Activated CD4-positive, alpha-beta T cell treated with anti-CD3 and anti-CD28 coated beads for 36 hours (primary cell): ENCODE measurements around the gene CYSRT1. TPM values are rescaled to one million over a fixed set of nuclear protein-coding genes. Genes with fewer than 3 reads are reported as not detected.

Experiments used
- ATAC-seq: fragments of 200-7000 bp; cut with Tn5 transposase; one replicate; pipeline ENCODE4 v1.10.0; 2021; ENCODE audit warnings: mild to moderate bottlenecking, moderate library complexity
- CTCF ChIA-PET: fragments of 350-600 bp; sonication (Branson Sonifier 250); formaldehyde crosslinking; loops from one replicate; lab custom pipeline; 2021; ENCODE audit warnings: antibody characterized with exemption; lab: Charles Lee
- POLR2A ChIA-PET: fragments of 350-600 bp; sonication (Branson Sonifier 250); formaldehyde crosslinking; loops from one replicate; lab custom pipeline; 2021; ENCODE audit warnings: antibody characterized with exemption, inconsistent platforms; lab: Charles Lee
- DNase-seq: peaks from one replicate; pipeline ENCODE4 v3.0.0-alpha.2; 2020
- H3K27ac Mint-ChIP-seq: one replicate; pipeline ENCODE4 v1.8.0; 2021; ENCODE audit warnings: mixed read lengths
- H3K27me3 Mint-ChIP-seq: one replicate; pipeline ENCODE4 v1.8.0; 2021; ENCODE audit warnings: mixed read lengths
- H3K36me3 Mint-ChIP-seq: one replicate; pipeline ENCODE4 v1.8.0; 2021; ENCODE audit warnings: low read depth, mixed read lengths
- H3K4me1 Mint-ChIP-seq: one replicate; pipeline ENCODE4 v1.8.0; 2021; ENCODE audit warnings: mixed read lengths
- H3K4me3 Mint-ChIP-seq: one replicate; pipeline ENCODE4 v1.8.0; 2021; ENCODE audit warnings: mild to moderate bottlenecking, moderate library complexity, mixed read lengths
- H3K9me3 Mint-ChIP-seq: one replicate; pipeline ENCODE4 v1.8.0; 2021; ENCODE audit warnings: low read depth, mixed read lengths
- intact Hi-C, 2 experiments: fragments of 100-400 bp; cut with DNase I in 1 of 2; cut with micrococcal nuclease in 1 of 2; formaldehyde crosslinking; loops; one replicate each; pipeline versions ENCODE4 v1.14.2 to v1.15.1; 2022 to 2024; cut with DNase I, micrococcal nuclease
- total RNA-seq, 2 experiments: library from RNA; stranded (reverse); gene quantifications; one replicate each; pipeline ENCODE4 v1.2.3, GENCODE V29; 2021

Gene CYSRT1
- total RNA-seq, 2 experiments from 2014 or later: 0.23 to 0.42 TPM

GRCh38 chr9:137200311-137201204 lies 24.4 kb upstream of the CYSRT1 start, which contains the start of gene TPRN:
Gene TPRN, minus strand, starts transcription at chr9:137200741. Its CDS starts 30 bp downstream, at chr9:137200711.
- peaks cover 1% of the 10 kb centered on the region for H3K36me3 Mint-ChIP-seq
- CTCF ChIA-PET: interaction anchor here (0.7 to 1.1 kb wide), 7 partner anchors 10 to 114 kb away, joined by 3 to 5 read pairs (median 4); partner anchors contain the start of genes MAN1B1, NELFB, RNF224 and TUBB4B

GRCh38 chr9:137201205-137201868 lies 23.6 kb upstream of the CYSRT1 start:
- DNase-seq: no peak
- intact Hi-C loops: loop anchor here in 1 of 2 experiments (5.0 kb wide), 1 partner anchor 314 kb away; the partner anchor contains the start of gene TRAF2
- CTCF ChIA-PET: interaction anchor here (0.7 to 1.3 kb wide), 9 partner anchors 10 to 115 kb away, joined by 3 to 5 read pairs (median 4); partner anchors contain the start of genes ANAPC2, MAN1B1, NELFB and RNF224

More at GRCh38 chr9:137200311-137201204, 24.4 kb upstream of the CYSRT1 start, which contains the start of gene TPRN:
- Mint-ChIP-seq H3K27ac (peak within 1 kb of the TSS; percentile 76), H3K9me3 (no peaks in the 10 kb centered on the region), H3K4me1 (peaks cover 29% of the 10 kb centered on the region), H3K4me3 (peak within 1 kb of the TSS; percentile 79), H3K27me3 (no peaks in the 10 kb centered on the region)
- intact Hi-C loops: loop anchor here (1.0 to 5.0 kb wide), 13 partner anchors 12 to 717 kb away; partner anchors contain the start of genes ANAPC2 (in 2 of the 2), SSNA1 (in 2 of the 2), ABCA2 (in 1 of the 2) and EXD3 (in 1 of the 2)
- ATAC-seq (peak; percentile 99), DNase-seq (peak; percentile 99)
- POLR2A ChIA-PET: interaction anchor here (0.5 to 1.2 kb wide), 7 partner anchors 12 to 425 kb away, joined by 3 to 8 read pairs (median 4); partner anchors contain the start of genes SSNA1 and TUBB4B

GRCh38 chr9:137202966-137203365 lies 22.0 kb upstream of the CYSRT1 start:
- no peak overlapping the region for H3K4me3 Mint-ChIP-seq
- H3K9me3 Mint-ChIP-seq: no peaks in the 10 kb centered on the region
- no peak overlapping the region for H3K27ac Mint-ChIP-seq
- POLR2A ChIA-PET: no interaction called here
- intact Hi-C loops: loop anchor here in 1 of 2 experiments (5.0 kb wide), 1 partner anchor 316 kb away; the partner anchor contains the start of gene TRAF2
- ATAC-seq (no peak), DNase-seq (no peak)
- no peaks in the 10 kb centered on the region for H3K27me3 Mint-ChIP-seq
- peaks cover 43% of the 10 kb centered on the region for H3K4me1 Mint-ChIP-seq
- H3K36me3 Mint-ChIP-seq: peaks cover 14% of the 10 kb centered on the region
- CTCF ChIA-PET: interaction anchor here (1.9 kb wide), 1 partner anchor 34 kb away, joined by 5 read pairs; no protein-coding TSS in a partner anchor

More at GRCh38 chr9:137201205-137201868, 23.6 kb upstream of the CYSRT1 start:
- H3K27ac Mint-ChIP-seq: peak overlapping the region; percentile 76
- H3K36me3 Mint-ChIP-seq: peaks cover 4% of the 10 kb centered on the region
- H3K4me3 Mint-ChIP-seq: peak overlapping the region; percentile 79
- H3K4me1 Mint-ChIP-seq: peaks cover 30% of the 10 kb centered on the region
- POLR2A ChIA-PET: interaction anchor here (0.5 to 1.2 kb wide), 7 partner anchors 12 to 424 kb away, joined by 3 to 8 read pairs (median 4); partner anchors contain the start of genes SSNA1 and TUBB4B
- no peaks in the 10 kb centered on the region for H3K27me3 Mint-ChIP-seq
- no peak for ATAC-seq
- H3K9me3 Mint-ChIP-seq: no peaks in the 10 kb centered on the region

- H3K4me3 Mint-ChIP-seq: peak overlapping the region; percentile 93
- CTCF ChIA-PET: interaction anchor here (0.6 to 2.4 kb wide), 5 partner anchors 18 to 363 kb away, joined by 3 to 11 read pairs (median 5); partner anchors contain the start of genes RNF208 and RNF224
- intact Hi-C loops: loop anchor here (1.0 to 5.0 kb wide), 9 partner anchors 15 to 317 kb away; partner anchors contain the start of genes TUBB4B (in 2 of the 2), ANAPC2 (in 1 of the 2), DPP7 (in 1 of the 2) and NELFB (in 1 of the 2)
- peak overlapping the region; percentile 93 for H3K27ac Mint-ChIP-seq
- DNase-seq: no peak
- peaks cover 18% of the 10 kb centered on the region for H3K36me3 Mint-ChIP-seq
- POLR2A ChIA-PET: interaction anchor here (0.7 to 1.0 kb wide), 2 partner anchors 50 to 121 kb away, joined by 3 read pairs; partner anchors contain the start of gene NELFB
- peaks cover 39% of the 10 kb centered on the region for H3K4me1 Mint-ChIP-seq
- no peaks in the 10 kb centered on the region for H3K9me3 Mint-ChIP-seq
- no peak for ATAC-seq
- no peaks in the 10 kb centered on the region for H3K27me3 Mint-ChIP-seq
Observed at GRCh38 chr9:137204731-137205125, 20.2 kb upstream of the CYSRT1 start.

- peak; percentile 53 for ATAC-seq
- intact Hi-C loops: loop anchor here (1.0 to 2.0 kb wide), 8 partner anchors 16 to 91 kb away; partner anchors contain the start of genes TUBB4B (in 2 of the 2), ANAPC2 (in 1 of the 2), DPP7 (in 1 of the 2) and NELFB (in 1 of the 2)
- ChIA-PET CTCF (interaction anchor here (0.8 to 2.4 kb wide), 3 partner anchors 18 to 364 kb away, joined by 4 to 11 read pairs (median 9); partner anchors contain the start of genes RNF208 and RNF224), POLR2A (interaction anchor here (0.7 kb wide), 1 partner anchor 122 kb away, joined by 3 read pairs; no protein-coding TSS in a partner anchor)
- peak within 1 kb of the TSS; percentile 93 for H3K27ac Mint-ChIP-seq
- DNase-seq: peak; percentile 97
- H3K4me3 Mint-ChIP-seq: peak within 1 kb of the TSS; percentile 93
- peaks cover 39% of the 10 kb centered on the region for H3K4me1 Mint-ChIP-seq
- H3K27me3 Mint-ChIP-seq: no peaks in the 10 kb centered on the region
- peaks cover 20% of the 10 kb centered on the region for H3K36me3 Mint-ChIP-seq
- no peaks in the 10 kb centered on the region for H3K9me3 Mint-ChIP-seq
Observed at GRCh38 chr9:137205126-137206069, 19.6 kb upstream of the CYSRT1 start, which contains the start of the genes NDOR1 and TMEM203. Gene NDOR1, plus strand, starts transcription at chr9:137205700. Its CDS starts 78 bp downstream, at chr9:137205778. Gene TMEM203, minus strand, starts transcription at chr9:137205648. Its CDS starts 234 bp downstream, at chr9:137205414.

GRCh38 chr9:137206602-137207001 lies 18.4 kb upstream of the CYSRT1 start:
- Mint-ChIP-seq H3K27ac (peak overlapping the region; percentile 84), H3K36me3 (peaks cover 20% of the 10 kb centered on the region), H3K27me3 (no peaks in the 10 kb centered on the region), H3K4me3 (peak overlapping the region; percentile 93), H3K9me3 (no peaks in the 10 kb centered on the region), H3K4me1 (peaks cover 35% of the 10 kb centered on the region)
- ATAC-seq: no peak
- no peak for DNase-seq
- POLR2A ChIA-PET: interaction anchor here (0.6 kb wide), 1 partner anchor 804 kb away, joined by 3 read pairs; no protein-coding TSS in a partner anchor
- intact Hi-C loops: no loop called here
- CTCF ChIA-PET: interaction anchor here (1.2 to 1.9 kb wide), 3 partner anchors 10 to 30 kb away, joined by 3 to 8 read pairs (median 4); a partner anchor contains a TSS

GRCh38 chr9:137211532-137211931 lies 13.4 kb upstream of the CYSRT1 start:
- H3K27me3 Mint-ChIP-seq: no peaks in the 10 kb centered on the region
- DNase-seq: no peak
- H3K9me3 Mint-ChIP-seq: no peaks in the 10 kb centered on the region
- ATAC-seq: no peak
- H3K4me3 Mint-ChIP-seq: no peak overlapping the region
- H3K36me3 Mint-ChIP-seq: peaks cover 20% of the 10 kb centered on the region
- intact Hi-C loops: no loop called here
- ChIA-PET POLR2A (no interaction called here), CTCF (interaction anchor here (1.0 to 1.7 kb wide), 2 partner anchors 11 to 22 kb away, joined by 3 to 4 read pairs; partner anchors contain the start of gene TPRN)
- H3K27ac Mint-ChIP-seq: no peak overlapping the region
- peaks cover 11% of the 10 kb centered on the region for H3K4me1 Mint-ChIP-seq

GRCh38 chr9:137212520-137212919 lies 12.5 kb upstream of the CYSRT1 start:
- no peak for ATAC-seq
- H3K4me3 Mint-ChIP-seq: no peak overlapping the region
- intact Hi-C loops: no loop called here
- H3K9me3 Mint-ChIP-seq: no peaks in the 10 kb centered on the region
- H3K27me3 Mint-ChIP-seq: no peaks in the 10 kb centered on the region
- POLR2A ChIA-PET: no interaction called here
- DNase-seq: no peak
- CTCF ChIA-PET: interaction anchor here (1.0 kb wide), 1 partner anchor 23 kb away, joined by 3 read pairs; no protein-coding TSS in a partner anchor
- H3K4me1 Mint-ChIP-seq: peaks cover 1% of the 10 kb centered on the region
- no peak overlapping the region for H3K27ac Mint-ChIP-seq
- peaks cover 12% of the 10 kb centered on the region for H3K36me3 Mint-ChIP-seq
